Measurements from ENCODE around the gene PTPRN2.

The PTPRN2 gene

DNA sequence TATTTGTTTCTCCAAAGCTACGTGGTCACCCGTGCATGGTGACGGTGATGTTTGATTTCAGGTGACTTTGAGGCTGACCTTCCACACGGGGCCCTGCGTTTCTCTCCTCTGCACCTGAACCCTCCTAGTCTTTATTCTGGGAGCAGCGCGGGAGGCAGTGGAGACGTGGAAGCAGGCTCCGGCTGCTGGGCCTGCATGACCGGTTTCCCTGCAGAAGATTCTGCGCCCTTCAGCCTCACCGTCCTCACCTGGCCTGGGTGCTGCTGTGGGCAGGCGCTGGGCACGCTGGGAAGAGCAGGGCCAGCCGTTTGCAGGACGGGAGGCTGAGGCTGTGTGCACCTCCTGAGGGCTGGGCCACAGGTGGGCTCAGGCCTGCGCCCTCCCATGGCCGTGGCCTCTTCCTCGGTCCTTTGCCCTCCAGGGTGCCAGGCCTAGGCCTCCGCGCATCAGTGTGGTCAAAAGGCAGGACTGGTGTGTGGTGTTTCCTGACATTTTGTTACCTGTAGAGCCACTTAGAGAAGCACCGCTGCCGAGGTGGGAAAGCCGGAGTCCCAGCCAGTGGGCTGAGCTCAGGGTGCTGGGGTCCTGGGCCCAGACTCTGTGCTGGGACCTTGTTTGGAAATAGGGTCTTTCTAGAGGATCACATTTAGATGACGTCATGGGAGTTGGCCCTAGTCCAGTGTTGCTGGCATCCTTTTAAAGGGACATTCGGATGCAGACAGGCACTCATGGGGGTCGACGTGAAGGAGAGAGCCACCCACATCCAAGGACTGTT is 772.5 kb downstream of the PTPRN2 start:
- no peaks in the 10 kb centered on the region for H3K9me3 ChIP-seq (ENCODE audit: control insufficient read depth, low read length)
- no peak overlapping the region for H3K4me3 ChIP-seq (ENCODE audit: low read length)
- H3K9ac ChIP-seq (ENCODE audit: low read length): no peak overlapping the region
- no peaks in the 10 kb centered on the region for H3K27me3 ChIP-seq (ENCODE audit: control insufficient read depth, insufficient read depth, low read length)
- H3K36me3 ChIP-seq (ENCODE audit: control insufficient read depth, insufficient read depth, low read length): no peaks in the 10 kb centered on the region
- no peaks in the 10 kb centered on the region for H3K4me1 ChIP-seq (ENCODE audit: control insufficient read depth, insufficient read depth, low read length)

DNA sequence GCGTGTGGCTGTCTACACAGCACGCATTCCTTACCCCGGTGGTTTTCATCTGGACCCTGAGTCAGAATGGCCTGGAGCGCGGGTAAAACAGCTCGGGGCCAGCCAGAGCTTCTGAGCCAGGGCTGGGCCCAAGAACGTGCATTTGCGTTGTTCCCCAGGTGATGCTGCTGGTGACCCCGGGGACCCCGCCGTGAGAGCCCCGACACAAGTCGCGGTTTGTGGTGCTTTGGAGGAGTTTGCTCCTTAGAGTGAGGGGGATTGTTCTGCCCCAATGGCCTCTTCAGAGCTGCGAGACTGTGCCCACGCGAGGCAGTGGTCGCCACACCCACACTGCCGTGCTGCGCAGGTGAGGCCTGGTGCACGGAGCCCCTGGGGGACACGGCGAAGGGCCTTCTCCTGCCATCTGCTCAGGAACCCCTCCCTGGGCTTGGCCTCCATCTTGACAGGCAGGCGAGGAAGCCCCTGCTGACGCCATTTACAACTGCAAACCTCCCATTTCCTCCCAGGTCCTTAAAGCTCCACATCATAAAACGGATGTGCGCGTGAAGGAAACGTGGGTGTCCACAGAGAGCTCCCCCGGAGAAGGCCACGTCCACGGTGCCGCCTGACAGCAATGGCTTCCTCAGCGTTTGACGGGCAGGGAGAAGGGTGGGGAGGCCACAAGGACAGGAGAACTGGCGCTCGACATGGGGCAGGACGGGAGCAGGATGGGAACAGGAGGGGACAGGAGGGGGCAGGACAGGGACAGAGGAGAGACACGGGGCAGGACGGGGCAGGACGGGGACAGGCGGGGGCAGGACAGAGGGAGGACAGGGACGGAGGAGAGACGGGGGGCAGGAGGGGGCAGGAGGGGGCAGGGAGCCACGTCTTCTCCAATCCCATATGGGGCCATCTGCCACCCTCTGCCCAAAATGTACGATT is 773.6 kb downstream of the PTPRN2 start:
- Histone ChIP-seq H3K4me3 (ENCODE audit: low read length) (no peak overlapping the region), H3K36me3 (ENCODE audit: control insufficient read depth, insufficient read depth, low read length) (no peaks in the 10 kb centered on the region), H3K9me3 (ENCODE audit: control insufficient read depth, low read length) (no peaks in the 10 kb centered on the region), H3K4me1 (ENCODE audit: control insufficient read depth, insufficient read depth, low read length) (no peaks in the 10 kb centered on the region), H3K9ac (ENCODE audit: low read length) (no peak overlapping the region), H3K27me3 (ENCODE audit: control insufficient read depth, insufficient read depth, low read length) (no peaks in the 10 kb centered on the region)

DNA sequence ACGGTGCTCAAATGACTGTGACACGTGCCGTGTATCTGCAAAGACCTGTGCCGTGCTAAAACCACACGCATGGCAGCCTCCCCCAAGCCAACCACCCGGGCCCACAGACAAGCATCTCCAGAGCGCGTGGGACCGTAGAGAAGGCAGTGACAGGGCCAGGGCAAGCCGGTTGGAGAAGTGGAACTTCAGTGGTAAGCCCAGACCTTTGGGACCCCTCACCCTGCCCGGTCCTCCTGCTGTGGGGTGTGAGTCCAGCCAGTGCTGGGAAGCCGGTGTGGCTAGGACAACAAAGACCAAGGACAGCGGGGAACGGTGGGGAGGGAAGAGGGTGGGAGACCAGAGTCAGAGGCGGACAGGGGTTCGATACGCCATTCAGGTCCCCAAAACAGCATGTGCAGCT is 774.6 kb downstream of the PTPRN2 start:
- no peaks in the 10 kb centered on the region for H3K4me1 ChIP-seq (ENCODE audit: control insufficient read depth, insufficient read depth, low read length)
- H3K36me3 ChIP-seq (ENCODE audit: control insufficient read depth, insufficient read depth, low read length): no peaks in the 10 kb centered on the region
- H3K4me3 ChIP-seq (ENCODE audit: low read length): no peak overlapping the region
- no peaks in the 10 kb centered on the region for H3K9me3 ChIP-seq (ENCODE audit: control insufficient read depth, low read length)
- no peaks in the 10 kb centered on the region for H3K27me3 ChIP-seq (ENCODE audit: control insufficient read depth, insufficient read depth, low read length)
- no peak overlapping the region for H3K9ac ChIP-seq (ENCODE audit: low read length)

DNA sequence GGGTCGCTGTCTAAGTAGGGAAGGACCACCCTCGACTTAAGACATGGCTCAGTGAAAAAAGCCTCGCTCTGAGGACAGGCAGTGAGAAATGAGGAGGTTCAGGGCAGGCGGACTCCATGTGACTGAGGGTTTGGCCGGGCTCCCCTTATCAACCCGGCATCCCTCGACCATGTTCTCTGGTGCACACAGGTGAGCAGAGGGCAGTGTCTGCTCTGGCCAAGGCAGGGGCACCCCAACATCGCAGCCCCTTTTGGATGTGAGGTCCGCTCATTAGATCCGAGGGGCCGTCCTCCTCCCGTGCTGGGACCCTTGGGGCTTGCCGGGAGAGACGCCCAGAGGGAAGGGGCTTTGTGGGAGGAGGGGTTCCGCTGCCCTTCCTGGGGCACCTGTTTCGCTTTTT is 775.7 kb downstream of the PTPRN2 start:
- no peaks in the 10 kb centered on the region for H3K4me1 ChIP-seq (ENCODE audit: control insufficient read depth, insufficient read depth, low read length)
- no peak overlapping the region for H3K9ac ChIP-seq (ENCODE audit: low read length)
- H3K9me3 ChIP-seq (ENCODE audit: control insufficient read depth, low read length): no peaks in the 10 kb centered on the region
- H3K27me3 ChIP-seq (ENCODE audit: control insufficient read depth, insufficient read depth, low read length): no peaks in the 10 kb centered on the region
- H3K36me3 ChIP-seq (ENCODE audit: control insufficient read depth, insufficient read depth, low read length): no peaks in the 10 kb centered on the region
- H3K4me3 ChIP-seq (ENCODE audit: low read length): no peak overlapping the region

DNA sequence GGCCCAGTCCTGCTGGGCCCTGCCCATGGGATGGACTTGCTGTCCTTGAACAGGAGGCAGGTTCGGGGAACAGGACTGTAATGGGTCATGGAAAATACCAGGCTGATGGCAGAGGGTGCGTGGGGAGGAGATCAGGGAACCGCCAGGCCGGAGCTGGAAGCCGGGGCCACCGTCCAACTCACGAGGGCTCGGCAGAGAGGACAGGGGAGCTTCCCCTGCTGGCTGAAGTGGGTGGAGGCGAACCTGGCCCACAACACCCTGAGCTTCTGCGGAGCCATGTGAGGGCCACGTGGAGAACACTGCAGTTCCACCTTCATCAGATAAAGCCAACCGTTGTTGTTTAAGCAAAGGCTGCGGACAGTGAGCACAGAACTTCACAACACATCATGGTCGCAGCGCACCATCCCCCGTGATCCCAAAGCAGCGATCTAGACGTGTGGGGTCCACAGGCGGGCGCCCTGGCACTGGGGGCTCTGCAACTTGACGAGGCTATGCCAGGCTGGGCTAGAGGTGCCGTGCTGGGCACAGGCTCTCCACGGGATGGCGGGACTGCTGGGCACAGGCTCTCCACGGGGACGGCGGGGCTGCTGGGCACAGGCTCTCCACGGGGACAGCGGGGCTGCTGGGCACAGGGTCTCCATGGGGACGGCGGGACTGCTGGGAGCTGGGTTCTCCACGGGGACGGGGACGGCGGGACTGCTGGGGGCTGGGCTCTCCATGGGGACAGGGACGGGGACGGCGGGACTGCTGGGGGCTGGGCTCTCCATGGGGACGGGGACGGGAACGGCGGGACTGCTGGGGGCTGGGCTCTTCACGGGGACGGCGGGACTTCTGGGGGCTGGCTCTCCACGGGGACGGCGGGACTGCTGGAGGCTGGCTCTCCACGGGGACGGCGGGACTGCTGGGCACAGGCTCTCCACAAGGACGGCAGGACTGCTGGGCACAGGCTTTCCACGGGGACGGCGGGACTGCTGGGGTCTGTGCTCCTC is 777.5 kb downstream of the PTPRN2 start:
- no peak overlapping the region for H3K9ac ChIP-seq (ENCODE audit: low read length)
- no peaks in the 10 kb centered on the region for H3K27me3 ChIP-seq (ENCODE audit: control insufficient read depth, insufficient read depth, low read length)
- H3K4me3 ChIP-seq (ENCODE audit: low read length): no peak overlapping the region
- no peaks in the 10 kb centered on the region for H3K4me1 ChIP-seq (ENCODE audit: control insufficient read depth, insufficient read depth, low read length)
- no peaks in the 10 kb centered on the region for H3K36me3 ChIP-seq (ENCODE audit: control insufficient read depth, insufficient read depth, low read length)
- no peaks in the 10 kb centered on the region for H3K9me3 ChIP-seq (ENCODE audit: control insufficient read depth, low read length)

DNA sequence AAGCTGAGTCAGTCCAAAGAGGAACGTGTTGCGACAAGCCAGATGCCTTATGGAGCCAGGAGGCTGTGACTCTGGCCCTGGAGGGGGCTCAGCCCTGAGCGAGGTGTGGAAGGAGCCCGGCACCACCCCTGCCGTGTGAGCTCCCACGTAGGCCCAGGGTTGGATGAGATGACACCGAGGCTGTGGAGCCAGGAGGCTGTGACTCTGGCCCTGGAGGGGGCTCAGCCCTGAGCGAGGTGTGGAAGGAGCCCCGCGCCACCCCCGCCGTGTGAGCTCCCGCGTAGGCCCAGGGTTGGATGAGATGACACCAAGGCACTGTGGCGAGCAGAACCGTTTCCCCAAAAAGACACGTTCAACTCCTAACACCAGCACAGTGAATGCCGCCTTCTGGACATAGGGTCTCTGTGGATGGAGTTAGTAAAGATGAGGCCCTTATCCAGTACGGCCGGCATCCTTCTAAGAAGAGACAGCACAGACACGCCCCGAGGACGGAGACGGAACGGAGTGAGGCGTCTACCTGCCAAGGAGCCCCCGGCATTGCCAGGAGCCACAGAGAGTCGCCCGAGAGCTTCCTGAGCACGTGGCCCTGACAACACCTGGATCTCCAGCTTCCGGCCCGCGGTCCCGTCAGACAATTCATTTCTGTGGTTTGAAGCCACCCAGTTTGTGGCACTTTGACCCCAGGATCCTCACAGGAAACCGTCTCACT is 778.3 kb downstream of the PTPRN2 start:
- H3K9me3 ChIP-seq (ENCODE audit: control insufficient read depth, low read length): no peaks in the 10 kb centered on the region
- no peaks in the 10 kb centered on the region for H3K4me1 ChIP-seq (ENCODE audit: control insufficient read depth, insufficient read depth, low read length)
- no peak overlapping the region for H3K9ac ChIP-seq (ENCODE audit: low read length)
- no peak overlapping the region for H3K4me3 ChIP-seq (ENCODE audit: low read length)
- H3K27me3 ChIP-seq (ENCODE audit: control insufficient read depth, insufficient read depth, low read length): no peaks in the 10 kb centered on the region
- no peaks in the 10 kb centered on the region for H3K36me3 ChIP-seq (ENCODE audit: control insufficient read depth, insufficient read depth, low read length)

DNA sequence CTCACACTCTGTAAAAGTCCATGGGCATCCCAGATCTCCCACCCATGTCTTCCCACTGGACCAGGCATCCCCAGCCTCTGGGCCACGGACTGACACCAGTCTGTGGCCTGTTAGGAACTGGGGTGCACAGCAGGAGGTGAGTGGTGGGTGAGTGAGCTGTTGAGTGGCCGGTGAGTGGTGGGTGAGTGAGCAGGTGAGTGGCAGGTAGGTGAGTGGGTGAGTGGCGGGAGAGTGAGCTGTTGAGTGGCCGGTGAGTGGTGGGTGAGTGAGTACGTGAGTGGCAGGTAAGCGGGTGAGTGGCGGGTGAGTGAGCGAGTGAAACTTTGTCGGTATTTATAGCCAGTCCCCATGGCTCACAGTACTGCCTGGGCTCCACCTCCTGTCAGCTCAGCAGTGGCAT is 779.6 kb downstream of the PTPRN2 start:
- H3K9ac ChIP-seq (ENCODE audit: low read length): no peak overlapping the region
- no peaks in the 10 kb centered on the region for H3K9me3 ChIP-seq (ENCODE audit: control insufficient read depth, low read length)
- H3K4me3 ChIP-seq (ENCODE audit: low read length): no peak overlapping the region
- H3K4me1 ChIP-seq (ENCODE audit: control insufficient read depth, insufficient read depth, low read length): no peaks in the 10 kb centered on the region
- no peaks in the 10 kb centered on the region for H3K36me3 ChIP-seq (ENCODE audit: control insufficient read depth, insufficient read depth, low read length)
- H3K27me3 ChIP-seq (ENCODE audit: control insufficient read depth, insufficient read depth, low read length): no peaks in the 10 kb centered on the region

DNA sequence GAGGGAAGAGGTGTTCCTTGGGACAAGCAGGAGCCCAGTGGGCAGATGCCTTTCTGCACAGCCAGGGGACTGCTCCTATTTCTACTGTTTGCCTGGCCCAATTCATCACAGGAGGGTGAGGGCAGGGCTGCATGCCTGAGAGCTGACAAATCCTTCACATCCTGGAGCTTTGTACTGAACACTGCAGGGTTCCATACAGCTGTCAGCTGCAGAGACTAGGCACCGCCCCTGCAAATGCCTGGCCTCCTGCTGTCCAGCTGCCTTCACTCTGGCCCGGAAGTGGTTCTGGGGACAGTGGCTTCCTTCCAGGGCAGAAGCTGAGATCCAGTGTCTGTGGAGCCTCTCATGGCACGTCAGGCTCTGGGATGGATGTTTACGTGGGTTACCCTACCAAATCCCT is 780.1 kb downstream of the PTPRN2 start:
- H3K9me3 ChIP-seq (ENCODE audit: control insufficient read depth, low read length): no peaks in the 10 kb centered on the region

DNA sequence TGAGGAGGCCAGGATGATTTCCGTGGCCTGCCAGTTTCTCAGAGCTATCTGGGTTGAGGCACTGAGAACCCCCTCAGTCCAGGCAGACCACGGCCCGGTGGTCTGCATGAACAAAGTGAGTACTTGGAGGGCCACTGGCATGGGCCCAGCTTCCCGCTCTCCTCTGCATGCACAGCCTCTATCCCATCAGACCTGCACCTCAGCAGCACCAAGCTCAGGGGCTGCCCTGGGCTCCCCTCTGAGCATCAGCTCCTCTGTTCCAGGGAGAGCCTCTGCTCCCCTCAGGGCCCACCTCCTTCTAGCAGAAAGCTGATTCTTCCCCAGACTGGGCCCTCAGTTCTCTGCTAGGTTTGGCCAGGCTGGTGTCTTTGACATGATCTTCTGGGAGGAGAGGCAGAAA is 780.9 kb downstream of the PTPRN2 start:
- H3K4me3 ChIP-seq (ENCODE audit: low read length): no peak overlapping the region
- no peaks in the 10 kb centered on the region for H3K27me3 ChIP-seq (ENCODE audit: control insufficient read depth, insufficient read depth, low read length)
- H3K36me3 ChIP-seq (ENCODE audit: control insufficient read depth, insufficient read depth, low read length): no peaks in the 10 kb centered on the region
- H3K4me1 ChIP-seq (ENCODE audit: control insufficient read depth, insufficient read depth, low read length): no peaks in the 10 kb centered on the region
- H3K9me3 ChIP-seq (ENCODE audit: control insufficient read depth, low read length): no peaks in the 10 kb centered on the region
- no peak overlapping the region for H3K9ac ChIP-seq (ENCODE audit: low read length)

More for the DNA sequence above, 780.1 kb downstream of the PTPRN2 start:
- Histone ChIP-seq H3K36me3 (ENCODE audit: control insufficient read depth, insufficient read depth, low read length) (no peaks in the 10 kb centered on the region), H3K9ac (ENCODE audit: low read length) (no peak overlapping the region), H3K4me1 (ENCODE audit: control insufficient read depth, insufficient read depth, low read length) (no peaks in the 10 kb centered on the region), H3K27me3 (ENCODE audit: control insufficient read depth, insufficient read depth, low read length) (no peaks in the 10 kb centered on the region), H3K4me3 (ENCODE audit: low read length) (no peak overlapping the region)

DNA sequence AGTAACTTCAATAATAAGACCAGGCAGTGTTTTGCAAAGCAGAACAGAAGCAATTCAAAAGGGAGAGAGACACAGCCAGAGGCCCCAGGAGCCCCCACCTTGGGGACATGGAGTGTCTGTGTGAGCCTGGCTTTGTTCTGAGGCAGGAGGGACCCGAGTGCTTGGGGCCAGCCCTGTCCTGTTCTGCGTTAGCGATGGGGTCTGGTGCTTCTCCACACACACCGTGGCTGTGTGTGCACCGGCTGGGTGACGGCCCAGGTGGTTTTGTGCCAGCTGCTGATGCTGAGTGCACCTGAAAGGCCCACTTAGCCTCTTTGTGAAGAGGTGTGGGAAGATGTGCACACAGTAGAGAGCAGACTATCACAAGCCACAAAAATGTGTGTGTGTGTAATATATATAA is 781.9 kb downstream of the PTPRN2 start:
- Histone ChIP-seq H3K4me1 (ENCODE audit: control insufficient read depth, insufficient read depth, low read length) (no peaks in the 10 kb centered on the region), H3K27me3 (ENCODE audit: control insufficient read depth, insufficient read depth, low read length) (no peaks in the 10 kb centered on the region), H3K9me3 (ENCODE audit: control insufficient read depth, low read length) (no peaks in the 10 kb centered on the region), H3K36me3 (ENCODE audit: control insufficient read depth, insufficient read depth, low read length) (no peaks in the 10 kb centered on the region), H3K9ac (ENCODE audit: low read length) (no peak overlapping the region), H3K4me3 (ENCODE audit: low read length) (no peak overlapping the region)

DNA sequence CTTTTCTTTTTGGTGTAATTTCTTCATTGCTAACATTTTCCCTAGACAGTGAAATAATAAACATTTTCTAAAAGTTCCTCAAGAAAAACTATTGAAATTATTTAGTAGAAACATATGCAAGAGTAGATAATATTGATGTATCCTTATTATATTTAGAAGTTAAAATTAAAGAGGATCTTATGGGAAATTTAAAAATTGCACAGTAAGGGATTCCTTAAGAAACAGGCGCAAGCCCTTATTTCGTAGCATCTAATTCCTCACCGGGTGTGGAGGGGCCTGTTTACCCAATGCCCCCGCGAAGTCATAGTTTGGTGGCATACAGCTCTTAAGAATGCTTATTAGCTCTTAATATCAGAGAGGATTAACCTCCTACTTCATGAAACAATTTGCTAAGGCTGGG is 783.7 kb downstream of the PTPRN2 start:
- Histone ChIP-seq H3K36me3 (ENCODE audit: control insufficient read depth, insufficient read depth, low read length) (no peaks in the 10 kb centered on the region), H3K9ac (ENCODE audit: low read length) (no peak overlapping the region), H3K4me1 (ENCODE audit: control insufficient read depth, insufficient read depth, low read length) (no peaks in the 10 kb centered on the region), H3K9me3 (ENCODE audit: control insufficient read depth, low read length) (no peaks in the 10 kb centered on the region), H3K27me3 (ENCODE audit: control insufficient read depth, insufficient read depth, low read length) (no peaks in the 10 kb centered on the region), H3K4me3 (ENCODE audit: low read length) (no peak overlapping the region)

All from mucosa of stomach (tissue), 1 donor.